SK-N-SH (cell line): Measurements from ENCODE around the gene KRT32. TPM values are rescaled to one million over a fixed set of nuclear protein-coding genes. Genes with fewer than 3 reads are reported as not detected.

Experiments
- CTCF ChIA-PET: fragments of 300-600, 350-600 bp; formaldehyde crosslinking; extraction: SDS; loops from one replicate; lab custom pipeline; 2021; lab: Yijun Ruan, JAX
- POLR2A ChIA-PET: fragments of 350-600 bp; sonication (Branson Sonifier 250); formaldehyde crosslinking; extraction: SDS; loops from one replicate; lab custom pipeline; 2020; ENCODE audit warnings: antibody characterized with exemption, inconsistent platforms; lab: Yijun Ruan, JAX
- DNase-seq: peaks from one replicate; pipeline ENCODE4 v3.0.0; 2012
- H2AFZ ChIP-seq: fragments of 200-600 bp; sonication (generic); 2 replicates; pipeline ENCODE4 v1.8.1; 2016; ENCODE audit warnings: antibody characterized with exemption, mild to moderate bottlenecking, low read depth
- H3F3A ChIP-seq: fragments of 200-600 bp; sonication (generic); replicated peaks from 2 replicates; pipeline ENCODE3; 2016; ENCODE audit warnings: antibody characterized with exemption, mild to moderate bottlenecking; ENCODE audit not compliant: insufficient read depth
- H3K27ac ChIP-seq, 2 experiments: fragments of 200-500 bp in 1 of 2; fragments of 200-600 bp in 1 of 2; sonication (Bioruptor generic) in 1 of 2; sonication (generic), shearing (Covaris generic) in 1 of 2; 2 replicates each; pipeline versions ENCODE4 v1.5.1 to v1.6.1; 2014 to 2016; ENCODE audit warnings: low read depth in 2 of 2, inconsistent platforms in 1 of 2, low read length in 1 of 2, mild to moderate bottlenecking in 1 of 2, mixed read lengths in 1 of 2
- H3K27me3 ChIP-seq: fragments of 200-600 bp; sonication (generic), shearing (Covaris generic); 2 replicates; pipeline ENCODE4 v1.6.1; 2016; ENCODE audit warnings: mixed run types; ENCODE audit not compliant: insufficient read depth
- H3K36me3 ChIP-seq, 2 experiments: fragments of 200-500 bp in 1 of 2; fragments of 200-600 bp in 1 of 2; sonication (Bioruptor generic) in 1 of 2; sonication (generic) in 1 of 2; replicated peaks in 1 of 2; 2 replicates each; pipeline versions ENCODE3 to v1.5.1; 2014 to 2016; ENCODE audit warnings: low read length in 1 of 2, mild to moderate bottlenecking in 1 of 2; ENCODE audit not compliant: insufficient read depth in 2 of 2, control insufficient read depth in 1 of 2
- H3K4me1 ChIP-seq, 2 experiments: fragments of 200-500 bp in 1 of 2; fragments of 200-600 bp in 1 of 2; sonication (Bioruptor generic) in 1 of 2; sonication (generic), shearing (Covaris generic) in 1 of 2; 2 replicates each; pipeline versions ENCODE4 v1.5.1 to v1.6.1; 2014 to 2016; ENCODE audit warnings: low read depth in 1 of 2, low read length in 1 of 2, mixed run types in 1 of 2; ENCODE audit not compliant: insufficient read depth in 2 of 2, control insufficient read depth in 1 of 2
- H3K4me2 ChIP-seq: fragments of 200-600 bp; sonication (generic), shearing (Covaris generic); 2 replicates; pipeline ENCODE4 v1.6.1; 2017; ENCODE audit warnings: mixed run types
- H3K4me3 ChIP-seq, 2 experiments: fragments of 200-500 bp in 1 of 2; fragments of 200-600 bp in 1 of 2; sonication (Bioruptor generic) in 1 of 2; sonication (generic), shearing (Covaris generic) in 1 of 2; 2 replicates each; pipeline versions ENCODE4 v1.5.1 to v1.8.1; 2014 to 2016; ENCODE audit warnings: low read depth in 2 of 2, inconsistent platforms in 1 of 2, low read length in 1 of 2, mild to moderate bottlenecking in 1 of 2, mixed read lengths in 1 of 2, moderate library complexity in 1 of 2
- H3K79me2 ChIP-seq: fragments of 200-600 bp; sonication (generic); 2 replicates; pipeline ENCODE4 v1.8.1; 2017; ENCODE audit warnings: mild to moderate bottlenecking; ENCODE audit not compliant: insufficient read depth
- H3K9ac ChIP-seq: fragments of 200-600 bp; sonication (generic); 2 replicates; pipeline ENCODE4 v1.6.1; 2017; ENCODE audit warnings: mixed run types
- H3K9me2 ChIP-seq: fragments of 200-600 bp; sonication (generic); 2 replicates; pipeline ENCODE4 v1.6.1; 2017; ENCODE audit warnings: mixed run types
- H3K9me3 ChIP-seq: fragments of 200-600 bp; sonication (generic); 2 replicates; pipeline ENCODE4 v1.6.1; 2017; ENCODE audit warnings: mixed run types, mild to moderate bottlenecking, moderate library complexity
- H4K20me1 ChIP-seq: fragments of 200-600 bp; sonication (generic); 2 replicates; pipeline ENCODE4 v1.6.1; 2017; ENCODE audit warnings: mild to moderate bottlenecking, mixed run types; ENCODE audit not compliant: insufficient read depth
- CTCF ChIP-seq: fragments of 200-600 bp; sonication (generic); IDR thresholded peaks from 2 replicates; pipeline ENCODE4 v1.6.1; 2017; ENCODE audit warnings: antibody characterized with exemption, mild to moderate bottlenecking, moderate library complexity
- GATA2 ChIP-seq: sonication (generic); formaldehyde crosslinking; IDR thresholded peaks from 2 replicates; pipeline ENCODE4 v1.5.0; 2020; ENCODE audit warnings: mild to moderate bottlenecking, missing genetic modification reagents
- MAX ChIP-seq: IDR thresholded peaks from 2 replicates; pipeline ENCODE4 v1.4.0; 2012; ENCODE audit warnings: low read depth
- MXI1 ChIP-seq: IDR thresholded peaks from 2 replicates; pipeline ENCODE4 v1.6.1; 2012; ENCODE audit warnings: mild to moderate bottlenecking, low read depth, low read length, improper control_type of control experiment
- NRF1 ChIP-seq: IDR thresholded peaks from 2 replicates; pipeline ENCODE4 v1.6.1; 2012; ENCODE audit warnings: low read depth, mild to moderate bottlenecking, low read length
- PBX3 ChIP-seq: IDR thresholded peaks from 2 replicates; pipeline ENCODE4; 2012
- POLR2AphosphoS5 ChIP-seq: IDR thresholded peaks from 2 replicates; pipeline ENCODE4 v1.6.1; 2012; ENCODE audit warnings: low read depth, low read length
- RCOR1 ChIP-seq: fragments of 150-350 bp; IDR thresholded peaks from 2 replicates; pipeline ENCODE4 v1.6.1; 2017; ENCODE audit warnings: antibody characterized with exemption, low read length
- RFX5 ChIP-seq: IDR thresholded peaks from 2 replicates; pipeline ENCODE4 v1.6.1; 2012; ENCODE audit warnings: mild to moderate bottlenecking, improper control_type of control experiment, low read length
- TAF1 ChIP-seq: IDR thresholded peaks from 2 replicates; pipeline ENCODE4 v1.6.1; 2012; ENCODE audit warnings: low read depth, mild to moderate bottlenecking, low read length, moderate library complexity, borderline replicate concordance
- TCF12 ChIP-seq: IDR thresholded peaks from 2 replicates; pipeline ENCODE4 v1.4.0; 2012
- USF2 ChIP-seq: fragments of 150-350 bp; IDR thresholded peaks from 2 replicates; pipeline ENCODE4 v1.6.1; 2017; ENCODE audit warnings: antibody characterized with exemption, low read length, low read depth, borderline replicate concordance
- YY1 ChIP-seq: IDR thresholded peaks from 2 replicates; pipeline ENCODE4 v1.4.0; 2012; ENCODE audit warnings: low read depth, mild to moderate bottlenecking
- ZBTB33 ChIP-seq: IDR thresholded peaks from 2 replicates; pipeline ENCODE4 v1.4.0; 2012; ENCODE audit warnings: low read depth, borderline replicate concordance
- WGBS: methylation state at CpG from one replicate; pipeline ENCODE4 v1.1.6; 2017; ENCODE audit warnings: low lambda C conversion rate; 5-methylcytosine and 5-hydroxymethylcytosine counted together
- polyA plus RNA-seq, 3 experiments: library from polyadenylated mRNA; depleted of rRNA; stranded (reverse); fragments of >200 nt; gene quantifications; 2 replicates each; pipeline ENCODE4 v1.2.3, GENCODE V29; 2012

The KRT32 gene
- polyA plus RNA-seq, 1 of the 3 experiments (the other 2 are of a cell fraction) = not detected

- Histone ChIP-seq H3K27ac (no peak overlapping the region), H4K20me1 (no peaks in the 10 kb centered on the region), H3K36me3 (no peaks in the 10 kb centered on the region), H3K9me2 (no peaks in the 10 kb centered on the region), H3K79me2 (no peaks in the 10 kb centered on the region), H3F3A (no peaks in the 10 kb centered on the region), H3K9me3 (no peaks in the 10 kb centered on the region), H3K4me1 (no peaks in the 10 kb centered on the region), H3K27me3 (no peaks in the 10 kb centered on the region), H3K4me2 (no peak overlapping the region), H3K4me3 (no peak overlapping the region), H3K9ac (no peak overlapping the region), H2AFZ (no peak overlapping the region)
- ChIA-PET CTCF (interaction anchor here (1.3 kb wide), 1 partner anchor 29 kb away, joined by 5 read pairs; no protein-coding TSS in a partner anchor), POLR2A (no interaction called here)
- 45% methylated on average over 5 of the region's 5 CpGs for WGBS
- DNase-seq = no peak
- TF ChIP-seq CTCF = no peak
- no peak for TF ChIP-seq TCF12
- TF ChIP-seq RFX5 = no peak
- TF ChIP-seq MXI1 = no peak
- no peak for TF ChIP-seq RCOR1
- TF ChIP-seq USF2 = no peak
- no peak for TF ChIP-seq YY1
- no peak for TF ChIP-seq TAF1
- TF ChIP-seq MAX = no peak
- no peak for TF ChIP-seq GATA2 (CRISPR knock-in tag)
- TF ChIP-seq NRF1 = no peak
- no peak for TF ChIP-seq PBX3
- TF ChIP-seq POLR2AphosphoS5 = no peak
- TF ChIP-seq ZBTB33 = no peak
- TF ChIP-seq, all 33 proteins: peak for 0
These were observed 32.8 kb downstream of the KRT32 start for GRCh38 chr17:41434415-41434814.
